ENCODE measurements around the gene CERS5. TPM values are rescaled to one million over a fixed set of nuclear protein-coding genes. Genes with fewer than 3 reads are reported as not detected.

Gene CERS5
- total RNA-seq, 1 experiment from 2014 or later, result 62.6 TPM

DNA sequence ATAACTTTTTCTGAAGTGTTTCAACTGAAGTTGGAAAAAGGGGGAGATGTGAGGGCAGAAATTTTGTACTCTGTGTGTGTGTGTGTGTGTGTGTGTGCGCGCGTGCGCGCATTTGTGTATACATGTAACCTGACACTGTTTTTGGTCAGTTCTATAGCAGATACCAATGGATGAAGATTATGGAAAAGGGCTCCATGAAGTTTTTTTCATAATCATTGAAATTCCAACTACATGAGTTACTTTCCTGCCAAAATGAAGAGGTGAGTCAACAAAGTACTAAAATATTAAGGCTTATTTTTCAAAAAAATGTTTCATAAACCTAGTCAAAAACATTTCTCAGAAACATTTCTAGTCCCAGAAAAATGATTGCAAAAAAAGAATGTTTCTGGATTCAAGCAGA is 25.7 kb upstream of the CERS5 start:
- Histone ChIP-seq H3K27me3 (replicated peaks; ENCODE audit: control insufficient read depth, insufficient read depth, low read length) (no peaks in the 10 kb centered on the region), H3K4me3 (ENCODE audit: low read depth, low read length) (no peak overlapping the region), H3K4me1 (no peaks in the 10 kb centered on the region), H3K36me3 (ENCODE audit: control insufficient read depth, insufficient read depth, low read length) (no peaks in the 10 kb centered on the region; the same call in 1 of the 2 replicates), H3K9me3 (no peaks in the 10 kb centered on the region)
- Mint-ChIP-seq H3K9me3 (ENCODE audit: unreplicated experiment) (no peaks in the 10 kb centered on the region), H3K27ac (ENCODE audit: unreplicated experiment) (no peak overlapping the region), H3K4me1 (ENCODE audit: low read depth, unreplicated experiment) (peaks cover 14% of the 10 kb centered on the region), H3K27me3 (ENCODE audit: insufficient read depth, unreplicated experiment) (no peaks in the 10 kb centered on the region), H3K36me3 (ENCODE audit: insufficient read depth, unreplicated experiment) (peaks cover 52% of the 10 kb centered on the region), H3K4me3 (ENCODE audit: unreplicated experiment) (no peak overlapping the region)
- DNase-seq, result no peak
- CTCF ChIA-PET, result no interaction called here
- POLR2A ChIA-PET, result no interaction called here
- BruUV-seq (replicated peaks), result no TSS peak
- intact Hi-C loops (cut with micrococcal nuclease; ENCODE audit: unreplicated experiment), result no loop called here
- TF ChIP-seq, protein P1, sequence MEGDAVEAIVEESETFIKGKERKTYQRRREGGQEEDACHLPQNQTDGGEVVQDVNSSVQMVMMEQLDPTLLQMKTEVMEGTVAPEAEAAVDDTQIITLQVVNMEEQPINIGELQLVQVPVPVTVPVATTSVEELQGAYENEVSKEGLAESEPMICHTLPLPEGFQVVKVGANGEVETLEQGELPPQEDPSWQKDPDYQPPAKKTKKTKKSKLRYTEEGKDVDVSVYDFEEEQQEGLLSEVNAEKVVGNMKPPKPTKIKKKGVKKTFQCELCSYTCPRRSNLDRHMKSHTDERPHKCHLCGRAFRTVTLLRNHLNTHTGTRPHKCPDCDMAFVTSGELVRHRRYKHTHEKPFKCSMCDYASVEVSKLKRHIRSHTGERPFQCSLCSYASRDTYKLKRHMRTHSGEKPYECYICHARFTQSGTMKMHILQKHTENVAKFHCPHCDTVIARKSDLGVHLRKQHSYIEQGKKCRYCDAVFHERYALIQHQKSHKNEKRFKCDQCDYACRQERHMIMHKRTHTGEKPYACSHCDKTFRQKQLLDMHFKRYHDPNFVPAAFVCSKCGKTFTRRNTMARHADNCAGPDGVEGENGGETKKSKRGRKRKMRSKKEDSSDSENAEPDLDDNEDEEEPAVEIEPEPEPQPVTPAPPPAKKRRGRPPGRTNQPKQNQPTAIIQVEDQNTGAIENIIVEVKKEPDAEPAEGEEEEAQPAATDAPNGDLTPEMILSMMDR (IDR thresholded peaks at IDR 0.05; ENCODE audit: insufficient read depth in 1 of 2, low read depth in 1 of 2, low read length in 1 of 2, severe bottlenecking in 1 of 2, unreplicated experiment in 1 of 2), result no peak

DNA sequence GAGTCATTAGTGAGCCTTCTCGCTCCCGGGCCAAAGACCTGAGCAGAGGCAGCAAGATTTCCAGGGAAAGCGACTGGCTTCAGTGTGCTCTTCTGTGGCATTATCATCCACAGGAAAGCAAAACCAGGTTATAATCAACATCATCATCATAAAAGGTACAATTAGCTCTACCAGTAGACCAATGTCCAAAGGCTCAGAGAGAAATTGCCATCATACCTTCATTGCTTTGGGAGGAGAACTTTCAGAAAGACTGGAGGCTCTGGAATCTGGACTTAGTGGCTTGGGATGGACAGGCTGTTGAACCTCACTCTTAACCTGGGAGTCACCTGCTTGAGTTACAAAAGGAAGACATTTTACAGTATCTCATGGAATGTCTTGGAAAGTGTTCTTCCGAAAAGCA is 25.1 kb upstream of the CERS5 start:
- no peaks in the 10 kb centered on the region for H3K9me3 Mint-ChIP-seq (ENCODE audit: unreplicated experiment)
- intact Hi-C loops (cut with micrococcal nuclease; ENCODE audit: unreplicated experiment), result no loop called here
- H3K9me3 ChIP-seq, result no peaks in the 10 kb centered on the region
- H3K27me3 ChIP-seq (replicated peaks; ENCODE audit: control insufficient read depth, insufficient read depth, low read length), result no peaks in the 10 kb centered on the region
- H3K36me3 Mint-ChIP-seq (ENCODE audit: insufficient read depth, unreplicated experiment), result peaks cover 50% of the 10 kb centered on the region
- POLR2A ChIA-PET, result no interaction called here
- no peak overlapping the region for H3K27ac Mint-ChIP-seq (ENCODE audit: unreplicated experiment)
- TF ChIP-seq, protein P1 (IDR thresholded peaks at IDR 0.05; ENCODE audit: insufficient read depth in 1 of 2, low read depth in 1 of 2, low read length in 1 of 2, severe bottlenecking in 1 of 2, unreplicated experiment in 1 of 2), result no peak
- H3K4me1 ChIP-seq, result no peaks in the 10 kb centered on the region
- H3K4me3 ChIP-seq (ENCODE audit: low read depth, low read length), result no peak overlapping the region
- BruUV-seq (replicated peaks), result no TSS peak
- H3K4me3 Mint-ChIP-seq (ENCODE audit: unreplicated experiment), result no peak overlapping the region
- DNase-seq, result no peak
- H3K27me3 Mint-ChIP-seq (ENCODE audit: insufficient read depth, unreplicated experiment), result no peaks in the 10 kb centered on the region
- peaks cover 14% of the 10 kb centered on the region for H3K4me1 Mint-ChIP-seq (ENCODE audit: low read depth, unreplicated experiment)
- CTCF ChIA-PET, result no interaction called here
- no peaks in the 10 kb centered on the region; the same call in 1 of the 2 replicates for H3K36me3 ChIP-seq (ENCODE audit: control insufficient read depth, insufficient read depth, low read length)

- intact Hi-C loops (cut with micrococcal nuclease; ENCODE audit: unreplicated experiment), result no loop called here
- Mint-ChIP-seq H3K4me1 (ENCODE audit: low read depth, unreplicated experiment) (peaks cover 21% of the 10 kb centered on the region), H3K4me3 (ENCODE audit: unreplicated experiment) (no peak overlapping the region), H3K27ac (ENCODE audit: unreplicated experiment) (no peak overlapping the region), H3K27me3 (ENCODE audit: insufficient read depth, unreplicated experiment) (no peaks in the 10 kb centered on the region), H3K9me3 (ENCODE audit: unreplicated experiment) (no peaks in the 10 kb centered on the region), H3K36me3 (ENCODE audit: insufficient read depth, unreplicated experiment) (peaks cover 45% of the 10 kb centered on the region)
- Histone ChIP-seq H3K27me3 (replicated peaks; ENCODE audit: control insufficient read depth, insufficient read depth, low read length) (no peaks in the 10 kb centered on the region), H3K9me3 (no peaks in the 10 kb centered on the region), H3K36me3 (ENCODE audit: control insufficient read depth, insufficient read depth, low read length) (no peaks in the 10 kb centered on the region; the same call in 1 of the 2 replicates), H3K4me3 (ENCODE audit: low read depth, low read length) (no peak overlapping the region), H3K4me1 (no peaks in the 10 kb centered on the region)
- no TSS peak for BruUV-seq (replicated peaks)
- no peak for DNase-seq
- POLR2A ChIA-PET, result interaction anchor here (0.6 kb wide), 1 partner anchor 30 kb away, joined by 3 read pairs; no protein-coding TSS in a partner anchor
- CTCF ChIA-PET, result interaction anchor here (0.6 to 0.7 kb wide), 4 partner anchors 9 to 172 kb away, joined by 3 to 9 read pairs (median 4); no protein-coding TSS in a partner anchor
- TF ChIP-seq, protein P1 (IDR thresholded peaks at IDR 0.05; ENCODE audit: insufficient read depth in 1 of 2, low read depth in 1 of 2, low read length in 1 of 2, severe bottlenecking in 1 of 2, unreplicated experiment in 1 of 2), result no peak
Measured at GRCh38 chr12:50190859-50191258, 23.7 kb upstream of the CERS5 start.

Data from Caco-2 (cell line).